Measurements from ENCODE around the gene TMEM82.

DNA sequence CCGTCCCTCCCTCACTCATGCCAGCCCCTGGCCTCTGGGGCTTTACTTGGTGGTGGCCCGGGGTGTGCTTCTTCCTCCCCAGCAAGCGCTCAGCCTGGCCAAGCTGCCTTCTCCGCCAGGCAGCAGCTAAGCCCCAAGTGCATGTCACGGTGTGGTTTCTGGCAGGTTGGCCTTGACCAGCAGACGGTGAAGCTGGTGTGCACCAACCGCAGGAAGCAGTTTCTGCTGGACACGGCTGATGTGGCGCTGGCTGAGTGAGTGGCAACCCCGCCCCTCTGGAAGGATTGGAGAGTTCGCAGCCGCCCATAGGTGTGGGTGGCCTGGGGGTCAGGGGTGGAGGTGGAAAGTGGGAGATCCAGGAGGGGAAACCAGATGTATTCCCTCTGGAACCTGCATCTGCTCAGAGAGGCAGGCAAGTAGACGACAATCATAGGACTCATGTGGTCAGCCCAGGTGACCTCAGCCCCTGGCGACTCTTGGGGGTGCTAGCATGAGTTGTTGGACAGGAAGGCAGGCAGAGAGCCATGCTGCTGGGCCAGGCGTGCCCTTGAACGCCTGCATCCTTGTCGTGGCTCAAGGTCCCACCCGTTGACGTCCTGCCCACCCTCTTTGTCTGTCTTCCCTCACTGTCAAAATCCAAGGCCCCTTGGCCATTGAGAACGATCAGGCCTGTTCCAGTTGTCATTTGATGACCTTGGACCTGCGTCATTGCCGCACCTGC is 13.2 kb upstream of the TMEM82 start:
- TF ChIP-seq, protein P1, sequence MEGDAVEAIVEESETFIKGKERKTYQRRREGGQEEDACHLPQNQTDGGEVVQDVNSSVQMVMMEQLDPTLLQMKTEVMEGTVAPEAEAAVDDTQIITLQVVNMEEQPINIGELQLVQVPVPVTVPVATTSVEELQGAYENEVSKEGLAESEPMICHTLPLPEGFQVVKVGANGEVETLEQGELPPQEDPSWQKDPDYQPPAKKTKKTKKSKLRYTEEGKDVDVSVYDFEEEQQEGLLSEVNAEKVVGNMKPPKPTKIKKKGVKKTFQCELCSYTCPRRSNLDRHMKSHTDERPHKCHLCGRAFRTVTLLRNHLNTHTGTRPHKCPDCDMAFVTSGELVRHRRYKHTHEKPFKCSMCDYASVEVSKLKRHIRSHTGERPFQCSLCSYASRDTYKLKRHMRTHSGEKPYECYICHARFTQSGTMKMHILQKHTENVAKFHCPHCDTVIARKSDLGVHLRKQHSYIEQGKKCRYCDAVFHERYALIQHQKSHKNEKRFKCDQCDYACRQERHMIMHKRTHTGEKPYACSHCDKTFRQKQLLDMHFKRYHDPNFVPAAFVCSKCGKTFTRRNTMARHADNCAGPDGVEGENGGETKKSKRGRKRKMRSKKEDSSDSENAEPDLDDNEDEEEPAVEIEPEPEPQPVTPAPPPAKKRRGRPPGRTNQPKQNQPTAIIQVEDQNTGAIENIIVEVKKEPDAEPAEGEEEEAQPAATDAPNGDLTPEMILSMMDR (IDR thresholded peaks at IDR 0.05) = no peak
- TF ChIP-seq POLR2A (IDR thresholded peaks at IDR 0.05) = no peak

Measured in right lobe of liver (tissue), 4 donors.